Liver (tissue), 9 donors: ENCODE measurements around the gene TMOD4. TPM values are rescaled to one million over a fixed set of nuclear protein-coding genes. Genes with fewer than 3 reads are reported as not detected.

Source experiments
- DNase-seq: peaks from one replicate; pipeline ENCODE4 v3.0.0-alpha.2; 2017; ENCODE audit warnings: low spot score
- H3K27ac ChIP-seq, 2 donors: one replicate each; pipeline ENCODE4 v1.7.0; 2013; ENCODE audit warnings: inconsistent platforms in 2 of 2, low read length in 2 of 2, control low read depth in 1 of 2, low read depth in 1 of 2, mild to moderate bottlenecking in 1 of 2
- H3K27me3 ChIP-seq, 4 donors: one replicate each; pipeline versions ENCODE4 v1.6.1 to v1.7.0; 2013; ENCODE audit warnings: low read length in 3 of 4, inconsistent platforms in 1 of 4, mild to moderate bottlenecking in 1 of 4, moderate library complexity in 1 of 4; ENCODE audit not compliant: control insufficient read depth in 4 of 4, insufficient read depth in 4 of 4
- H3K36me3 ChIP-seq, 4 donors: one replicate each; pipeline versions ENCODE4 v1.6.1 to v1.7.0; 2013; ENCODE audit warnings: low read length in 3 of 4, mild to moderate bottlenecking in 3 of 4, low read depth in 1 of 4, moderate library complexity in 1 of 4; ENCODE audit not compliant: control insufficient read depth in 4 of 4, insufficient read depth in 3 of 4
- H3K4me1 ChIP-seq, 4 donors: one replicate each; pipeline versions ENCODE4 v1.6.1 to v1.7.0; 2013; ENCODE audit warnings: low read length in 3 of 4, mild to moderate bottlenecking in 3 of 4, moderate library complexity in 1 of 4; ENCODE audit not compliant: control insufficient read depth in 4 of 4, insufficient read depth in 4 of 4
- H3K4me3 ChIP-seq, 3 donors: one replicate each; pipeline versions ENCODE4 v1.6.1 to v1.7.0; 2013; ENCODE audit warnings: low read length in 3 of 3, control low read depth in 1 of 3, low read depth in 1 of 3, mild to moderate bottlenecking in 1 of 3
- H3K9ac ChIP-seq, 2 donors: one replicate each; pipeline ENCODE4 v1.7.0; 2013; ENCODE audit warnings: low read length in 2 of 2, mild to moderate bottlenecking in 2 of 2, moderate library complexity in 2 of 2, control low read depth in 1 of 2, low read depth in 1 of 2
- H3K9me3 ChIP-seq, 4 donors: one replicate each; pipeline versions ENCODE4 v1.6.1 to v1.7.0; 2013; ENCODE audit warnings: low read length in 3 of 4; ENCODE audit not compliant: control insufficient read depth in 4 of 4
- ATF3 ChIP-seq: IDR thresholded peaks from 2 replicates; pipeline ENCODE4 v1.6.1; 2016; ENCODE audit warnings: antibody characterized with exemption
- CTCF ChIP-seq: fragments of 150-350 bp; IDR thresholded peaks from 2 replicates; pipeline ENCODE4 v1.5.1; 2017; ENCODE audit warnings: improper control_type of control experiment, low read depth, low read length; ENCODE audit not compliant: missing input control
- EGR1 ChIP-seq, 2 donors: IDR thresholded peaks; 2 replicates each; pipeline ENCODE4 v1.6.1; 2016 to 2018; ENCODE audit warnings: antibody characterized with exemption in 2 of 2, low read depth in 2 of 2
- FOXA1 ChIP-seq: IDR thresholded peaks from 2 replicates; pipeline ENCODE4 v1.6.1; 2016; ENCODE audit warnings: antibody characterized with exemption
- FOXA2 ChIP-seq: IDR thresholded peaks from 2 replicates; pipeline ENCODE4 v1.6.1; 2016; ENCODE audit warnings: antibody characterized with exemption
- GABPA ChIP-seq, 2 donors: IDR thresholded peaks in 1 of 2; conservative IDR thresholded peaks in 1 of 2; 2 replicates each; pipeline ENCODE4 v1.6.1; 2016; ENCODE audit warnings: antibody characterized with exemption in 2 of 2, mild to moderate bottlenecking in 1 of 2, moderate library complexity in 1 of 2
- HNF4A ChIP-seq, 2 donors: conservative IDR thresholded peaks; 2 replicates each; pipeline ENCODE4 v1.6.1; 2016; ENCODE audit warnings: antibody characterized with exemption in 2 of 2, mild to moderate bottlenecking in 2 of 2
- HNF4G ChIP-seq: IDR thresholded peaks from 2 replicates; pipeline ENCODE4 v1.6.1; 2016; ENCODE audit warnings: antibody characterized with exemption
- JUND ChIP-seq, 2 donors: IDR thresholded peaks; 2 replicates each; pipeline ENCODE4 v1.6.1; 2016; ENCODE audit warnings: antibody characterized with exemption in 2 of 2
- MAX ChIP-seq: IDR thresholded peaks from 2 replicates; pipeline ENCODE4 v1.6.1; 2016; ENCODE audit warnings: antibody characterized with exemption
- NR2F2 ChIP-seq: IDR thresholded peaks from 2 replicates; pipeline ENCODE4 v1.6.1; 2016; ENCODE audit warnings: antibody characterized with exemption
- RAD21 ChIP-seq, 2 donors: IDR thresholded peaks; 2 replicates each; pipeline ENCODE4 v1.6.1; 2016; ENCODE audit warnings: antibody characterized with exemption in 2 of 2, mild to moderate bottlenecking in 2 of 2
- REST ChIP-seq: IDR thresholded peaks from 2 replicates; pipeline ENCODE4 v1.6.1; 2016; ENCODE audit warnings: antibody characterized with exemption, mild to moderate bottlenecking
- RXRA ChIP-seq, 2 donors: IDR thresholded peaks; 2 replicates each; pipeline ENCODE4 v1.6.1; 2017 to 2018; ENCODE audit warnings: antibody characterized with exemption in 2 of 2, mild to moderate bottlenecking in 1 of 2
- SP1 ChIP-seq: IDR thresholded peaks from 2 replicates; pipeline ENCODE4 v1.6.1; 2018; ENCODE audit warnings: antibody characterized with exemption, mild to moderate bottlenecking
- TAF1 ChIP-seq: conservative IDR thresholded peaks from 2 replicates; pipeline ENCODE4 v1.6.1; 2016; ENCODE audit warnings: antibody characterized with exemption, mild to moderate bottlenecking
- YY1 ChIP-seq: IDR thresholded peaks from 2 replicates; pipeline ENCODE4 v1.6.1; 2016; ENCODE audit warnings: antibody characterized with exemption, mild to moderate bottlenecking
- ZBTB33 ChIP-seq: IDR thresholded peaks from 2 replicates; pipeline ENCODE4 v1.6.1; 2016; ENCODE audit warnings: antibody characterized with exemption
- WGBS: extraction: QIAGEN DNeasy Blood & Tissue Kit; methylation state at CpG from one replicate; pipeline ENCODE4 v1.1.7; 2013; 5-methylcytosine and 5-hydroxymethylcytosine counted together
- polyA plus RNA-seq, 2 donors: library from polyadenylated mRNA; stranded (reverse) in 1 of 2; unstranded in 1 of 2; fragments of 200-250 nt in 1 of 2; fragments of >200 nt in 1 of 2; fragmentation: Nextera tagmentation in 1 of 2; extraction: Ambion mirVana in 1 of 2; gene quantifications; one replicate each; pipeline versions ENCODE4 v1.2.1 to v1.2.3, GENCODE V29; 2013 to 2015
- total RNA-seq, 2 donors: library from RNA; depleted of rRNA; stranded (reverse); fragments of >200 nt; gene quantifications; one replicate each; pipeline ENCODE4 v1.2.3, GENCODE V29; 2014
- donor health status: healthy.
- donor health status: healthy.
- donor health status: healthy.
- donor health status: healthy.
- donor health status: healthy.

TMOD4 gene
- total and polyA plus RNA-seq, 4 donors = not detected

- Histone ChIP-seq H3K4me3 (no peak overlapping the region), H3K27me3 (no peaks in the 10 kb centered on the region), H3K4me1 (no peaks in the 10 kb centered on the region), H3K27ac (no peak overlapping the region), H3K9ac (no peak overlapping the region), H3K36me3 (peaks cover 0 to 17% (median 4%) of the 10 kb centered on the region in 4 donors), H3K9me3 (no peaks in the 10 kb centered on the region)
- 98% methylated on average over 7 of the region's 7 CpGs for WGBS
- no peak for TF ChIP-seq JUND (IDR thresholded peaks at IDR 0.05)
- no peak for TF ChIP-seq ATF3
- TF ChIP-seq CTCF = no peak
- TF ChIP-seq RAD21 (IDR thresholded peaks at IDR 0.05) = no peak
- no peak for TF ChIP-seq ZBTB33
- no peak for TF ChIP-seq TAF1
- TF ChIP-seq YY1 = no peak
- no peak for TF ChIP-seq NR2F2
- no peak for TF ChIP-seq GABPA (IDR thresholded peaks at IDR 0.05 in 1 of 2, conservative IDR thresholded peaks at IDR 0.05 in 1 of 2)
- no peak for TF ChIP-seq MAX
- TF ChIP-seq HNF4A (conservative IDR thresholded peaks at IDR 0.05) = no peak
- TF ChIP-seq HNF4G = no peak
- no peak for TF ChIP-seq EGR1 (IDR thresholded peaks at IDR 0.05; ENCODE audit: low read depth in 2 of 2)
- no peak for TF ChIP-seq REST
- no peak for TF ChIP-seq FOXA2
- no peak for TF ChIP-seq RXRA (IDR thresholded peaks at IDR 0.05)
- no peak for TF ChIP-seq FOXA1
- TF ChIP-seq SP1 = no peak
- DNase-seq = no peak
Measured at GRCh38 chr1:151134991-151135390, 40.8 kb downstream of the TMOD4 start.

GRCh38 chr1:151134396-151134795 is 41.4 kb downstream of the TMOD4 start:
- H3K36me3 ChIP-seq = peaks cover 0 to 15% (median 4%) of the 10 kb centered on the region in 4 donors
- H3K27ac ChIP-seq = no peak overlapping the region
- H3K9ac ChIP-seq = no peak overlapping the region
- H3K27me3 ChIP-seq = no peaks in the 10 kb centered on the region
- DNase-seq = no peak
- H3K4me3 ChIP-seq = no peak overlapping the region
- H3K4me1 ChIP-seq = no peaks in the 10 kb centered on the region
- WGBS = 83% methylated on average over 3 of the region's 3 CpGs
- H3K9me3 ChIP-seq = no peaks in the 10 kb centered on the region
- TF ChIP-seq ZBTB33 (no peak), GABPA (IDR thresholded peaks at IDR 0.05 in 1 of 2, conservative IDR thresholded peaks at IDR 0.05 in 1 of 2) (no peak), FOXA1 (no peak), FOXA2 (no peak), TAF1 (no peak), RXRA (IDR thresholded peaks at IDR 0.05) (no peak), NR2F2 (no peak), EGR1 (IDR thresholded peaks at IDR 0.05; ENCODE audit: low read depth in 2 of 2) (no peak), HNF4A (conservative IDR thresholded peaks at IDR 0.05) (no peak), RAD21 (IDR thresholded peaks at IDR 0.05) (no peak), ATF3 (no peak), JUND (IDR thresholded peaks at IDR 0.05) (no peak), SP1 (no peak), CTCF (no peak)
